Activated CD4-positive, CD25-positive, alpha-beta regulatory T cell (primary cell): ENCODE results near the gene C6orf136.
A peak's percentile ranks its signal among the peaks of the same experiment; 100 is the strongest.
"Not testable (repeated sequence)": the region's sequence is repeated elsewhere in the genome, so short reads cannot be mapped to it uniquely, and the experiment has no call there.

Experiments
- DNase-seq, 4 experiments: peaks; one replicate each; lab custom pipeline; 2025; lab: John Stamatoyannopoulos, UW

C6orf136 gene

GRCh38 chr6:30656513-30656912 lies 9.6 kb downstream of the C6orf136 start:
- DNase-seq: no peak

GRCh38 chr6:30657454-30657853 lies 10.5 kb downstream of the C6orf136 start:
- DNase-seq: no peak

GRCh38 chr6:30657922-30658321 lies 11.0 kb downstream of the C6orf136 start:
- not testable (repeated sequence) for DNase-seq

DNA sequence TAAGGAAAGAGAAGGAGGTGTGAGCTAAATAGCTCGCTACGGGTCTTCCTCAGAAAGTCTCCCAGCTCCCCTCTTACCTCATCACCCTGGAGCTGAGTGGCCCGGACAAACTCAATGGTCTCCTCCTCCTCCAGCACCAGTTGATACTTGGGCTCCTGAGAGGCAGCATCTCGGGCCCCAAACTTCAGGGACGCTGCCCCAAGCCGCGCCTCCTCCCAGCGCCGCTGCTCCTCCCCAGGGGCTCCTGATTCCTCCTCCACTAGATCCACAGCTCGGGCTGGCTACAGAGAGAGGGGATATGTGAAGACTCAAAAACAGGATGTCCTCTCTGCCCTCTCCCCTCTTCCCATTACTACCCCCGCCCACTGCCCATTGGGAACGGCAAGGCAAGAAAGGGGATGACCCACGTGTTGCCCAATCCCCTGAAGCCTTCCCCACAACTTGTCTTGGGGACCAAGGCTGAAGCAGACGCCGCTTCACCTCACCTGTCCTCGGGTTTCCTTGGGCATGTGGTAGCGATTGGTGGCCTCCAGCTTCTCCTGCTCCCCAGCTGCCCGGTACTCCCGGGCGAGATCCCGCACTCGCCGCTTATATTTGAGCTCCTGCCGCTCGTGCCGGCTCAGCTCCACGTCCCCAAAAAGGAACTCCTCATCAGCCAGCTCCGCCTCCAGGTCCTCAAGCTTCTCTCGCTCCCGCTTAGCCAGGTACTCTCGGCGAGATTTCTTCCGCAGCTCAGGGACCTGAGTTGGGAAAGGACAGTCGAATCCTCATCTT lies 18.2 kb downstream of the C6orf136 start:
- DNase-seq: no peak

- not testable (repeated sequence) for DNase-seq
These were observed 19.4 kb downstream of the C6orf136 start for GRCh38 chr6:30666300-30666699.

GRCh38 chr6:30670760-30671527 lies 24.0 kb downstream of the C6orf136 start:
- no peak for DNase-seq

DNA sequence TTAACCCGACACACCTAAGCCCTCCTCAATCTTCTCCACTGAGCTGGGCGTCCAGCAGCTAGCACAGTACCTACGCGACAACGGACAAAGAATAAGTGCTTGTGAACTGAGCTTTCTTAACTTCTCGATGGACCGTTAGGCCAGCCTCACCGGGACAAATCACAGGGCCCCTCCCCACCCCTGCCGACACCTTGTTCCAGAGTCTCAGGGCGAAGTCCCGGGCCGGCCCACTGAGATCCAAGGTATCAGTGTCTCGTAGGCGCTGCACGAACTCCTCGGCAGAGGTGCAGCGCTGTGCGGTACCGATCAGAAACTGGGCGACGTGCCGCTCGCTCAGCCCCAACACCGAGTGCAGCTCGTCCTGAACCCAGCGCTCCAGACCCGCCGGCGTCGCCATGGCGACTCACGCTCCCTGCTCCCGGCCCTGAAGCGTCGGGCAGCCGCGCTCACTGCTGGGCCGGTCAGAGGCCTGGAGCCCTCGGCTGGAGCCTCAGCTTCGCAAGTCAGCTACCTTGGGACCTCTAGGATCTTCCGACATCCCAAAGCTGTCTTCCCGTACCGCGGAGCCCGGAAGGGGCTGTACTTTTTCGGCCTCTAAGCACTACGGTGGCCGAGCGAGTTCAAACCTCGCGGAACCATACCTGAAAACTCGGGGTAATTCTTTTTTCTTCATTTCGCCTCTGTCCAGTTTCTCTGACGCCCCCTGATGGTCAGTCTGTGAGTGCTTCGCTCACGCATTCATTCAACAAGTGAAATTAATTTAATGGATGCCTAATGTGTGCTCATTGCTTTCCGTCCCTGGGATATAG lies 25.7 kb downstream of the C6orf136 start, which contains the start of gene DHX16:
Gene DHX16 (minus strand): TSS at position 562 of the 809 bp plus-strand sequence. CDS start 165 bp downstream, at position 397.
- DNase-seq: peak; percentile 72 to 87 (median 80)

DNA sequence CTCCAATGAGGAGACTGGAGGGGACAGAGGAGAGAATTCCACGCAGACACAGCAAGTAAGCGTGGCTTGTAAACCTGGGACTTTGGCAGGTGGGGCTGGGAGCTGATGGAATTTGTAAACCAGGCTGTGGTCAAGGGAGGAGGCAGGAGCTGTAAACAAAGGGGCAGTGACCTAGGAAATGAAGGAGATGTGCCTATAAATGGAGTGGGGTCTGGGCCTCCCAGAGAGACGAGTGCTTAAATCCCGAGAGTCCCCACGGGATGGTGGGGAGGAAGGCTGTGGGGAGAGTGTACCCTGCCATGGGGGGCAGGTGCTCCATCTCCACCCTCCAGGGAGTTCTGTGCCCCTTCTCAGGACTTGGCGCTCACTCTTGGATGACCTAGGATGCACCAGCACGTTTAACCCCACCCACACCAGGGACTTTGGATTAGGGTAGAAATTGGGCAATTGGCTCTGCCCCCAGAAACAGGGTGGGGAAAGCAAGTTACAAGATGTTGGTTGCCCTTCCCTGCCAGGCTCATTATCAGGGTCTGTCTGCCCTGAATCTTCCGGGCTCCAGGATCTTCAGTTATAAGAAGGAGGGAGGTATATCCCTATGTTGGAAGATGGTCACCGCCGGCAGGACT lies 29.8 kb downstream of the C6orf136 start:
- DNase-seq: no peak

GRCh38 chr6:30678964-30679726 lies 32.2 kb downstream of the C6orf136 start:
- DNase-seq: peak; percentile 86 to 93 (median 90)

- no peak for DNase-seq
These were observed 33.0 kb downstream of the C6orf136 start for GRCh38 chr6:30679765-30680535.

- DNase-seq: no peak
These were observed 34.8 kb downstream of the C6orf136 start for GRCh38 chr6:30681766-30682142.

DNA sequence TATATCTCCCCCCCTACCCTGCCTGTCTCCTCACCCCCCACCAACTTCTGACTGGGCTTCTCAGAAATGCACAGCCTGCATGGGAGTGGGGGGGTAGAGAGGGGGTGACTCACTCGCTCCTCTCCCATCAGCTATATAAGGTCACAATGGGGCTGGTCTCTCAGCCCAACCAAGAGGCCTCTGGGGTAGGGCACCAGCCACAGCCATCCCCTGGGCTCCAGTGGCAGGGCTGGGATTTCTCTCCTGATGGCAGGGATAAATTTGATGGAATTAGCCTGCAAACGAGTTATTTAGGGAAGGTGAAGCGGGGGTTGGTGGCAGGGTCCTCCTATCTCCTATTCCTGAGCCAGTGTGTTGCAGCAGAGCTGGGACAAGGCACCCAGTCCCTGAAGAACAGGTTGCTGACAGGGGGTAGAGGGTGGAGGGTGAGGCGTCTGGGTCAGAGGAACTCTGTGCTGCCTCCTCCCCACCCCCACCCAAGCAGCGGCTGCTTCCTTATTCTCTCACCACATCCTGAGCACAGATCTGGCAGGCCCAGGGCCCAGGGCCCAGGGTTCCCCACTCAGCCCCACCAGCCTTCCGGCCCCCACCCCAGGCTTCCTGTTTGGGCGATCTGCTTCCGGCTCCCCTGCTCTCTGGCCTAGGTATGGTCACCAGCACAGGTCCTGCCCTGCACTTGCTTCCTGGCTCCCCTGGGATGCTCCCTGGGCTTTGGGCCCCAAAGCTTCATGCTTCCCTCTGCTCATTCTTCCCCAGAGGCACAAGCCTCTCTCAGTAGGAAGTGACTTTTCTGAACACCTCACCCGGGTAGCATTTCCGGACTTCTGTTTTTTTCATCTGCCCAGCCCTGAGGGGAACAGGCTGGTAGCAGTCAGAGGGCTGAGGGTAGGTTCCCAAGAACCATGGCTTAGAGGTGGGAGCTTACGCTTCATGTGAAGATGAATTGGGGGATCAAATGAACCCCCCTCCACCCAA lies 35.5 kb downstream of the C6orf136 start:
- peak; percentile 52 to 91 (median 75) for DNase-seq

- no peak for DNase-seq
These were observed 36.4 kb downstream of the C6orf136 start for GRCh38 chr6:30683183-30683979.

GRCh38 chr6:30683980-30684338 lies 37.0 kb downstream of the C6orf136 start:
- DNase-seq: no peak

DNA sequence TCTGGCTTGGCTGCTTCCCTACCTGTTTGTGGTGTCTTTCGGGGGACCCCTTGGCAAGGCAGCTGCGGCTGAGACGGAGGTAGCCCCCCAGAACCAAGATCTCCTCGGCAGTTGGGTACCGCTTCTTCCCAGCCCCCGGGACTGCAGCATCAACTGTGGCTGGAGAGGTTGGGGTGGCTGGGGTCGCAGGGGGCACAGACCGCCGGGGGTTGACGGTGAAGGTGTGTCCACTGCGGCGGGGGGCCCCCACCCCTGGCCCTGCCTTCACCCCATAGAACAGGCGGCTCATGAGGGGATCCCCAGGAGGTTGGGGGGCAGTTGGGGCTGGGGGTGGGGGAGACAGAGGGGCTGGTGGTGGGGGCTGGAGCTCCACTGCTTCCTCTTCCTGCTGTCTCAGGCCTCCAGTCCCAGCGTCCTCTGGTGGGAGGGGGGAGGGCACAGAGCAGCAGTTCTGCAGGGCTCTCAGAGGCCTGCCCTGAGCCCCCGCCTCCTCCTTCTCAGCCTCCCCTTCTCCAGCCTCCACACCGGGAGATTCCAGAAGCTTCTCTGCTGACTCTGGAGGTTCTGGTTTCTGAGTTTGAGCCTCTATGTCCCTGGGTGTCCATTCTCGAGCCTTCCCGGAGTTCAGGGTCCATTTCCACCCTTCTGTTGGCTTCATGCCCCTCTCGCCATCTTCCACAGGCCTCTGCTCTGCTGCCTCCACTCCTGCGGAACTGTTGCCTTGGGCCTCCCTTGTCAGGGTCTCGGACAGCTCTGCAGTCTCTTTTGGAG lies 37.6 kb downstream of the C6orf136 start:
- DNase-seq: peak in 3 of 4 experiments; percentile 14 to 47 (median 43)

DNA sequence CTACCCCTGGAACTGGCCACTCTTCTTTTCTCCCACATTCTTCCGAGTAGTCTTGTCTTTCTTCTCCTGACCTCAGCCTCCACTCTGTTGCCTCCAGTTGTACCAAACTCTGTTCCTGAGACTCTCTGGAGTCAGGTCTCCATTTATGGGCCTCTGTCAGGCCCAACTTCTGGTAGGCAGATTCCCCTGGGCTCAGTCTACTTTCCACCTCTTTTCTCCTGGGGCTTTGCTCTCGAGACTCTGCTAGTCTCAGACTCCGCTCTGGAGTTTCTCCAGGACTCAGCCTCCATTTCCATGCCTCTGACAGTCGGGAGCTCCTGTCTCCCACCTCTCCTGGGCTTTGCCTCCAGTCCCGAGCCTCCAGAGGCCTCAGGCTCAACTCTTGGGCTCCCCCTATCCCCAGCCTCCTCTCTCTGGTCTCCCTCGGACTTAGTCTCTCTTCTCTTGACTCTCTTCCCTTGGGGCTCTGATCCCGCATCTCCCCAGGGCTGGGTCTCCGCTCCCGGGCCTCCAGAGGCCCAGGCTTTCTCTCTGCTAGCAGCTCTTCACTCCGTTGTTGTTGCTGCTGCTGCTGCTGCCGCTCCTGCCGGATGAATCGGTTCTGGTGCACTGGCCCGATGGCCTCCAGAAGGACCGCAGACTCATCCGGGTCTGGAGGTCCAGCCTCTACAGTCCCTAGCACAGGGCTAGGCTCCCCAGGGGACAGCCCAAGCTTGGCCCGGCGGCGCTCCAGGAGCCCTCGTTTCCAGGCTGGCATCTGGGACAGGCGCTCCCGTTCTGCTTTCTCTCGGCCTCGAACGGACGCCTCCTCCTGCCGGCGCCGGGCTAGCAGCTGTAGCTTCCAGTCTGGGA lies 38.5 kb downstream of the C6orf136 start:
- no peak for DNase-seq
